Right renal cortex interstitium (tissue), 3 donors: ENCODE data around the gene MED10. TPM values are rescaled to one million over a fixed set of nuclear protein-coding genes. Genes with fewer than 3 reads are reported as not detected.
"Not testable (repeated sequence)": the region's sequence is repeated elsewhere in the genome, so short reads cannot be mapped to it uniquely, and the experiment has no call there.

Experiments
- DNase-seq, 3 donors: peaks; one replicate each; pipeline ENCODE4 v3.0.0-alpha.2; 2013; ENCODE audit warnings: low read depth in 3 of 3, low spot score in 2 of 3
- polyA plus RNA-seq, 3 donors: library from polyadenylated mRNA; unstranded; fragments of 120-200 nt; gene quantifications; one replicate each; pipeline ENCODE4 v1.2.1, GENCODE V29; 2013; ENCODE audit not compliant: insufficient read length in 3 of 3

MED10 gene
- polyA plus RNA-seq, 3 donors, result 32.3 to 38.4 (median 37.8) TPM

DNA sequence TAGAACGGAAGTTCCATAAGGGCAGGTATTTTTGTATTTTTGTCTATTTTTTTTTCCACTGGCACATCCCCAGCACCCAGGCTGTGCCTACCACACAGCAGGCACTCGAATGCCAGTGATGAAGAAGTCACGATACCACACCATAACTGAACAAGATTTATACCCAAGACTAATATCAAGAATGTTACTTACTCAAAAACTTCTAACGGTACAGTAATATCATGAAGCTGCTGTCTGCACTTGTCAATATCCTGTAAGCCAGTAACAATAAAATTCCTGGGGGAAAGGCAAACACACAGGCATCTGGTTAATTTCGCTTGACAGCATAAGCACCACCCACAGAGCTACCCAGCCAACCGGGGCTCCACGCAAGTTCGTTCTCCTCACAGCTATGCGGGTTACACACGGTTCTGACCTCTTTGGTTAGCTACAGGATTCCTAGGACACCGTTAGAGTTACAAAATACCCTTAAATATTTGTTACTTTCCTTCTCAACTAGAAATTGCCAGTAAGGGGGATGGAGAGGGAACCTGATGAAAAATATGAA lies 1.3 kb downstream of the MED10 start:
- no peak for DNase-seq

DNA sequence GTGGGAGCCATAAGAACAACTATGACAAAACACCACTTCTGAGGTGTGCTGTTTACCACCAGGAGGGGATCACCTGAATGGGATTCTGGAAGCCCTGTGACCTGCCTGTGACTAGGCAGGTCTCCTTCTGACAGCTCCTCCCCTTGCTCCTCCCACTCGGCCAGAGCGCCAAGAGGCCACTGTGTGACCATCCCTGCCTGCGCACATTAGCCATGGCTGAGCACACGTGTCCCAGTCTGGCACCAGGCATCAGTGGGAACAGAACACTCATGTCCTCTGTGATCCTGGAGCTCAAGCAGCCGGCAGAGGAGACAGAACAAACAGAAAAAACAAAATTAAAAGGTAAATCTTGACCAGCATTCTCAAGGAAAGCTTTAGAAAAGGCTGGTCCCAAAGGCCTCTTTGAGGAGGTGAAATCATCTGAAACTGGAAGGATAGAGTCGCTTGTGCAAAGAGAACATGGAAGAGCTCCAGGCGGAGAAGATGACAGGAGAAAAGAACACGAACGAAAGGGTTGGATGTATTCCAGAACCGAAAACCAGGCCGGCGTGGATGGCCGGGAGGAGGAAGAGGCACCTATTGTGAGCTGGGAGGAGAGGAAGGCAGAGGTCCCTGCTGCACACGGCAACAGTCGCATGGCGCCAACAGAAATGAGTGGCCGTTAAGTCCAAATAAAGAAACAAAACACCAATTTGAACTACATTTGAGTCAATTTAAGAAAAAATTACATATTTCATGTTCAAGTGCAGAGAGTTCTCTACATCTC lies 5.1 kb downstream of the MED10 start:
- no peak for DNase-seq

DNA sequence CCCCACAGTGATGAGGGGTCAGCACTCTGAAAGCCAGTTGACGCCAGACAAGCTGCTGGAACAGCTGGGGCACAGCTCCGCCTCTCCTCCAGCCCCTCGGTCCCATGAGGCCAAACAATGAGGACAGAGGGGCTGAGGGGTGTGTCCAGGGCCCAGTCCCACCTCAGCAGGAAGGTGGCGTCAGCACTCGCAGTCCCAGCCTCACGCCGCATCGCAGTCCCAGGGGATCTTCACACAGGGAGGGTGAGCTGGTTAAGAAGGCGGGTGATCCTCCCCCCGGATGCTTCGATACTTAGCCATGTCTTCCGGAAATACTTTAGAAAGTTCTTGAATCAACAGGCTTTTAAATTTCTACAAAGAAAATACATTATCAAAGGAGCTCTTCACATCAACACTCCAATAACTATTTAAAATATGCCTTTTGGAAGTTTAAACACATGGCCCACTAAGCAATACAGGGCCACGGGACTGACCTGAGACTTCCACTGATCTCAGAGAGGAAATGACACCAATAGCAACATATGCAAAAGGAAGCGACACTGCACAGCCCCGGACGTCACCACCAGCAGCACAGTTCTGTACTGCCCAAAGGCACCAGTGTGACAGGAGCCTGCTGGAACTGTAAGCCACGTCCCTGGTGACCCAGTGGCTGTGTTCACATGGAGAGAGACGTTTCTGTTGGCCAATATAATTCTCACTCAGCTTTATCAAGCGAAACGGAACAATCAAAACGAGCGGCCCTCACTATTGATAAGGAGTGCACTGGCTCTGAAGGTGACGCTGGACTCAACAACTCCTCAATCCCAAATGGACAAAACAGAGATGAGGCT lies 5.9 kb downstream of the MED10 start:
- DNase-seq, result no peak

DNA sequence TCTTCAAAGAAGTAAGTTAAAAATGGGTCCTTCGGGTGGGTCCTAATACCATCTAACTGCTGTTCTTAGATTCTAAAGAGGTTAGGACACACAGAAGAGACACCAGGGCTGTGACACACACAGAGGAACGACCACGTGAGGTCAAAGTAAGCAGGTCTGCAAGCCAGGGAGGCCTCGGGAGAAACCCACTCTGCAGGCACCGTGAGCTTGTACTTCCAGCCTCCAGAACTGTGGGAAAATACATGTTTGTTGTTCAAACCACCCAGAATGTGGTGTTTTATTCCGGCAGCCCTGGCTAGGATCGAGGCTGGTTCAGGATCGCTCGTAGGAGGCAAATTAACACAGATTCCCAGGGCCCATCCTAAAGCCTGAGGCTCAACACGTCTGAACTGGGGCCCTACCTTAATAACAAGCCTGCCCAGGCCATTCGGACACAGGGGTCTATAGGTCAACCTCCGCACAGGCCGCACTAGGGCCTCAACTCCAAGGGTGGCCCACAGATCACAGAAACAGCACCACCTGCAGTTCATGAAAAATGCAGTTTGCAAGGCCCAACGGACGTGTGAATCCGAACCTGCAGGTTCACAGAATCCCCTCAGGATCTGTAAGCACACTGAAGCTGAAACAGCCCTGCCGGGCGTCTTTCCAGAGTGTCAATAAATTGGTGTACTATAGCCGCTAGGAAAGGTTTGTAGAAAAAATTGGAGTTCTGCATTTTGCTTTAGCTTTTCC lies 7.1 kb downstream of the MED10 start:
- DNase-seq, result no peak

DNA sequence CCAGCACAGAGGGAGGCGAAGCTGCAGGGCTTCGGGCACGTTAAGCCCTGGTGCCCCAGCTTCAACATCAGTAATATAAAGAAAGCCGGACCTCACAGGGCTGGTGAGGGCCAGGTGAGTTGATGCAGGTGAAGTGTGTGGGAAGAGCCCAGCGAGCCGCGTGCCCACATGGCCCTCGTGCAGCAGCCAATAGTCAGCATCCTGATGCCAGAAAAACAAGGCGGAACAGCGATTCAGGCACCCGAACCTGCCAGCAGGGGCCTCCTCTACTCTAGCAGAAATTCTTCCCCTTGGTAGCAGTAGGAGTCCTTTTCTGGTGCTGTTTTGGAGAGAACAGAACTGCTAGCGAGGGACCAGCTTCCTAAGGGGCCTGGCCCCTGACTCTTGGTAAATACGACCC lies 7.8 kb downstream of the MED10 start:
- DNase-seq, result no peak

DNA sequence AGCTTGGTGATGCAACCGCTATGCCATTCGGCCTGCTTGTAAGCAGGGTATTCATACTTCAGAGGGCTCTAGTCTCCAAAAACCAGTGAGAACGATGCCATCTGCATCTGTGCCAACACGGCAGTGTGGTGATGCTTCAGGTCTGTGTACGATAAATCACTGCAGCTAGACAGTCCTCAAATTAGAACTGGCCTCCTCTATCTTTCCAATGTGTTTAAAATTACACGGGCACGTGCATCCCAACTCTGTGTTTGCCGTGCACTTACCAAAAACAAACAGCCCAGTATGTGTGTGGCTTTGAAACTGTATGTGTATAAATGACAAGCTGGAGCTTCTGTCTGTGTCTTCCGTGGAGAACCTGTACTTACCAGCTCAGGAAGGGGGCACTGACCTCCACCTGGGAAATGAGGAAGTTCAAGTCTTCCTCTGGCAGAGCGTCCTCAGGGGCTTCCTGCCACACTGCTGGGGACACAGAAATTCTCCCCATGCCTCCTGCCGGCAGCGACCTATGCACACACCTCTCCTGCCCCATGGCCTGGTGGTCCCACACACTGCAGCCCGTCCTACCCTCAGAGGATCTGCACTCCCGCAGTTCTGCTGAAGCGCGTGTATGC lies 12.3 kb downstream of the MED10 start:
- DNase-seq, result no peak

DNA sequence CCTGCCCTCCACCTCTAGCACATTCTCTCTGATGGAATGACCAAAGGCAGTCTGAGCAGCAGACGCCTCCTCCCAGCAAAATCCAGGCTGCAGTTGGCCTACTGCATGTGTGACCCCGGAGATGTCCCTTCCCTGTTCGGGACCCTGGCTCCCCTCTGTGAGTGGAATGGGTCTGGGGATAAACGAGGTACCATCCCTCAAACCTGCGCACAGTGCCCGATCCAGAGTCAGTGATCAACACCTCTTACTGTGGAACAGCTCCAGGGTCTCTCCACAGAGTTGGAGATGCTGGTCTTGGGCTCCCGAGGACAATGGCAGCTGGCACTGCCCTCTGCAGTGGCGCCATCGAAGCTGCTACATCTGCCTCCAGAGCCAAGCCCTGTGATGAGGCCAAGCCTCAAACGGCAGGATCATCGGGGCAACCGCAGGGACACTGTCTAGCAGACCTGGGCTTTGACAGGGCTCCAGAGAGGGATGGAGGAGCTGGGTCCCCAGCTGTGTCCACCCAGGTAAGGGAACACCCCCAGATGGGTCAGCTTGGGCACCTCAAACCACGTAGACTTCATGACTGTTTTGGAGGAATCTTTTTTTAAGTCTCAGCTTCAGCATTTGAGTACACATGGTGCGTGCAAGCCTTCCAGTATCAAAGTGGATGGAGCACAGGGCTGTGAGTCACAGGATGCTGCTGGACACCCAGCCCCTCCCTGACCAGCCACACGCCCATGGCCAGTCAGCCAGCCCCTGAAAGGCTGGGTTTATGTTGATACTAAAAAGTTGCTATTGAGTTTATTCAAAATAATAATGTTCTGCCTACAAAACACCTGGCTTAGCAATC lies 13.0 kb downstream of the MED10 start:
- no peak for DNase-seq

DNA sequence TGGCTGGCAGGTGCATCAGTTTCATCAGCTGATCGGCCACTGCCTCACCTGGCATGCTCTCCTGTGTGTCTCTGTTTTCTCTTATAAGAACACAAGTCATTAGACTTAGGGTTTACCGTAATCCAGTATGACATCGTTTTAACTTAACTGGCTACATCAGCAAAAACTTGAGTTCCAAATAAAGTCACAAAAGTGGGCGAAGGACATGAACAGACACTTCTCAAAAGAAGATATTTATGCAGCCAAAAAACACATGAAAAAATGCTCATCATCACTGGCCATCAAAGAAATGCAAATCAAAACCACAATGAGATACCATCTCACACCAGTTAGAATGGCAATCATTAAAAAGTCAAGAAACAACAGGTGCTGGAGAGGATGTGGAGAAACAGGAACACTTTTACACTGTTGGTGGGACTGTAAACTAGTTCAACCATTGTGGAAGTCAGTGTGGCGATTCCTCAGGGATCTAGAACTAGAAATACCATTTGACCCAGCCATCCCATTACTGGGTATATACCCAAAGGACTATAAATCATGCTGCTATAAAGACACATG lies 14.8 kb downstream of the MED10 start:
- DNase-seq, result not testable (repeated sequence)

DNA sequence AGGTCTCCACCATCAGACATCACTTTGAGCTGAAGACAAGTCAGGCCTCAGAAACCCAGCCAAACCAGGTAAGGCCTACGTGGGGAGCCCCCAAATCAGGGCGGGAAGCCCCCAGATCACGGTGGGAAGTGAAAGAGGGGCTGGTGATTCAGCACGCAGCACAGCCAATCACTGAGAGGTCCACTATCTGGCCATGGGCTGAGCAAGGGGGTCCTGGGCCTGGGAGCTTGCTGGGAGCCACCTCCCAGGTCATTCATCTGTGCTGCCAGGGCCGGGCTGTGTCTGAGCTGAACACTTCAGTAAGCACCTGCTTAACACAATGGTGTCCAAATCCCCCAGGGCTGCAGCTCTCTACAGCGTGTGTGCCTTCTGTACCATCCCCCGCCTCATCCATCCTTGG lies 15.5 kb downstream of the MED10 start:
- no peak for DNase-seq

DNA sequence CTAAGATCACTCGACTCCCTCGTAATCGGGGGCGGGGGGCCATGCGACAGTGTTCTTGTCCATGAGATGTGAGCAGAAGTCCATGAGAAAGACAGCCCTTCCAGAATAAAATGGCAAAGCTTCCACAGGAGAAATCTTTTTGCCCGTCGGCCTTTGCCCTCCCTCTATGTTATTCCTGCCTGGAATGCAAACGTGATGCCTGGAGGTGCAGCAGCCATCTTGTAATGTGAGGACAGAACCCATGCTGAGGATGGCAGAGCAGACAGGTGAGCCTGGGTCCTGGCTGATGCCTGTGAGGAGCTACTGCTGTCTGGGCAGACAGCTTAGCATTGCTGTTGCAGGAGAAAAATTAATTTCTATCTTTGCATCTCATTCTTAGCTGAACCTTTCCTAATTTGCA lies 17.2 kb downstream of the MED10 start:
- no peak for DNase-seq

DNA sequence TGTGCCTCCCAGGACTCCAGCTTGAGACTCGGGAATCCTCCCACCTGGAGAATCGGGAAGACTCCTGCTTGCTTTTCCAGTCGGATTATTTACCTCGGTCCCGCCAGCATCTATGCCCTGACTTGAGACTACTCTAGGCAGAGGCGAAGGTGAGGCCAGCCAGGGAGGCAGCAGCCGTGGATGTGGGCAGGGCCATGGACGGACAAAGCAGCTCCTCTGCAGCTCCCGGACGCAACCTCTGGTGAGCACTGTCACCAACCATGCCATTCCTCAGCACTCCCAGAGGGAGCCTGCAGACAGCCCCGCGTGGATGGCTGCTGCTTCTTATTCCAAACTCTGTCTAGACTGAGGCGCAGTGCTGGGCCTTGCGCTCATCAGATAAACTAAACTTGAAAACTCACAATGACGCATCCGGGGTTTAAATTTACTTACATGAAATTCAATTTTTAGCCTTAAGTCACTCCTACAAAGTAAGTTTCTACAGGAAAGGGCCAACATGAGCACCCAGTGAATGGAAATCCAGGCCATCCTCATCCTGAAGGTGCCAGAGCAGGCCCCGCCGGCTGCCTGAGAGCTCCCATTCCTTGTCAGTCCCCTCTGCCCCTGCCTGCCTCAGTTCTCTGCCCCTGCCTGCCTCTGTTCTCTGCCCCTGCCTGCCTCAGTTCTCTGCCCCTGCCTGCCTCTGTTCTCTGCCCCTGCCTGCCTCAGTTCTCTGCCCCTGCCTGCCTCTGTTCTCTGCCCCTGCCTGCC lies 17.8 kb downstream of the MED10 start:
- DNase-seq, result no peak

DNA sequence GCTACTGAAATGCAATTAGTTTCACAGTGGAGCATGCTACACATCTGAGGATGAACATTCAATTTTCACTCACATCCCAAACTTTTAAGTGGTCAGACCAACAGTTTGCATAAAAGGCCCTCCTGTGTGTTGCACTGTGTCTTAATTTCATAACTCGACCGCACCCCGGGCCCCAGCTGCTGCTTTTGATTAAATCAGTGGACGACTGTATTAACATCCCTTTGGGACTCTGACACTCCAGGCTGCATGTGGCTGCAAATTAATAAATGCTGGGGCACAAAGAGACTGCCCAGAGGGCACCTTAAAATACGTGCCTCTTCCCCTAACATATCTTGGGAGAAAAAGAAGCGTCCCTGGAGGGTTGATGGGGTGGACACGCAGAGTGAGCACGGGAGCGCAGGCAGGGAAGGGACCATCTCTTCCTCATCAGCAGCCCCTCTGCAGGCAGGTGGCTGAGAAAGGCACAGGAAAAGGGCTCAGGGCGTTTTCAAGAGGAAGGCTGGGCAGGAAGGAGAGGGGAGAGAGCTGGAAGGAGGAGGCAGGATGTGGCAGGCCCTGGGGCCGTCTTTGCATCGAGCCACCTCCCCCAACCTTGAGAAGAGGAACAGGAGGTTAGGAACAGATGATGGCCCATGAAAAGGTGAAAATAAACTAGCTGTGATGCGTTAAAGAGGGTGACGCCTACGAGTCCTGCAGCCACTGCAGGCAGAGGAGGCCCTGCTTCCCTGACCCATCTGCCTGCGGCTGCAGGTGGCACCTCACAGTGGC lies 18.6 kb downstream of the MED10 start:
- no peak for DNase-seq

DNA sequence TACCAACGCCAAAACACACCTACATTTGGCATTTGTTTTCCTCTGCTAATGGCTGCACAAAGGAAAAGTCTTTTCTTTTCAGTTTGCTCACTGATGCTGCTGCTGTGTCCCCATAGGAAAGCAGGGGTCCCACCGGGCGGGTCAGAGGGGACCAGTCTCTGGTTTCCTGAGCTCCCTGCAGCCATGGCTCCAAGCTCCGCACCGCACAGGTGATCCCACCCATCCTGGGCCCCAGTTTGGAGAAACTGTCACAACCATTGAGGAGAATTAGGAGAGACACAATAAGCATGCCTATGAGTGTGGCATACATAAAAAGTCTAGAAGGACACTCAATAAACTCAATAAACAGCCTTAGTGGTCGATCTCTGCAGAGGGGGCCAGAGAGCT lies 19.9 kb downstream of the MED10 start:
- no peak for DNase-seq

DNA sequence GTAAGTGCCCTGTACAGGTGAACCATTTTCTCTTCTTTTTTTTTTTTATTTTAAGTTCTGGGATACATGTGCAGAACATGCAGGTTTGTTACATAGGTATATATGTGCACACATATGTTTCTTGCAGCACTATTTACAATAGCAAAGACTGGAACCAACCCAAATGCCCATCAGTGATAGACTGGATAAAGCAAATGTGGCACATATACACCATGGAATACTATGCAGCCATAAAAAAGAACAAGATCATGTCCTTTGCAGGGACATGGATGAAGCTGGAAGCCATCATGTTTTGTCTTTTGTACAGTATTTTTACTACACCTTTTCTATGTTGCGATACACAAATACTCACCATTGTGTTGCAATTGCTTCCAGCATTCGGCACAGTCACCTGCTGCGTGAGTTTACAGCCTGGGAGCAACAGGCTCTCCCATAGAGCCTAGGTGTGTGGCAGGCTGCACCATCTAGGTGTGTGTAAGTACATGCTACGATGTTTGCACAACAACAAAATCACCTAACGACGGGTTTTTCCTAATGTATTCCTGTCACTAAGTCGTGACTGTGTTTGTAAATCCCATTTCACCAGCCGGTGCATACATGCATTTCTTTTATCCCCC lies 20.4 kb downstream of the MED10 start:
- not testable (repeated sequence) for DNase-seq

DNA sequence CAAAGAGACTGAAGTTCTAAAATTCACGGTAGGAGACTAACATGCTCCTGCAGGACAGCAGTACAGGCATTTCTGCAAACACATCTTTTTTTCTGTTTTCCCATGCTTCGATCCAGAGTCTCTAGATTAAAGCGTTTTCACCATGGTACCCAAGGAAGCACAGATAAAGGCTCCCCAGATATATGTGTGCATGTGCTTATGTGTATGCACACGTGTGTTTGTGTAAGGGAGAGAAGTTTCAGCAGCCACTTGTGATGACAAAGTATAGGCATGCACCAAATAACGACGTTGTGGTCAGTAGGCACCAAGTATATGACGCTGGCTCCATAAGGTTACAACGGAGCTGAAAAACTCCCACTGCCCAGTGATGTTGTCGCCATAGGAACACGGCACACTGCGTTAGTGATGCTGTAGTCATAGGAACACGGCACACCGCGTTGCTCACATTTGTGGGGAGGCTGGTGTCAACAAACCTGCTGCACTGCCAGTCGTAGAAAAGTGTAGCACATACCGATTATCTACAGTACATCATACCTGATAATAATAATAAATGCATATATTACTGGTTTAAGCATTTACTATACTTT lies 21.7 kb downstream of the MED10 start:
- no peak for DNase-seq

DNA sequence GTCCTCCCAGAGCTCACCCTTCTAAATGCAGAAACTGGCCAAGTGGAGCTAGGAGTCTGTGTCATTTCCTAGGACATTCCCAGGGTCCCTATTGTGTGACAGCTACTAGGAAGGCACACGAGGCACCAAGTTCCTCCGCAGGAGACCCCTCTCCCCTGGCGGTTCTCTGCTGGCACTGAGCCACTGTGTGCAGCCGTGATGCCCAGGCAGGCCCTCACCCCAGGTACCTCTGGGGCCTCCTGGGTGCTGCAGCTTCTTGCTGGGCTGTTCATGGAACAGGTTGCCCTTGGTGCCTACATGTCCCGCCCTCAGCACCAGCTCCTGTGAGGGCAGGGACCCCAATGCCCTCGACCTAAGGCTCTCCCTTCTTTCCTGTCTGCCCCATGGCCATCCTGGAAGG lies 23.1 kb downstream of the MED10 start:
- no peak for DNase-seq

DNA sequence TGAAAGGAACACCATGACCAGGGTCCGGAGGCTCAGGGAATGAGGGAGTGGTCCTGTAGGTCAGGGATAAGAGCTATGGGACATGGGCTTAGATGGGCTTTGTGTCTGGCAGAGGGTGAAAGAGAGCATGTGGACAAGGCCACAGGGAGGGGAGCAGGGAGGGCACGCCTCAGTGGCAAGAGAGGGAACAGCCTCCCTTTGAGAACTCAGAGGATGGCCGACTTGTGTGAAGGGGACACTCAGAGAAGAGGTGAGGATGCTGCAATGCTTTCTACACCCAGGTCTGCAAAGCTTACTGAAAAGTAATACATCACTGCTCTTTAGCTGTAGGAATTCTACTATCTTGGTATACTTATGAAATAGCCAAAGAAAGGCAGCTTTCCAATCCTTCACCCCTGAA lies 23.5 kb downstream of the MED10 start:
- DNase-seq, result no peak
